Heart left ventricle (tissue), 13 donors: Measurements from ENCODE around the gene TUBA4B.

Experiments used
- CTCF ChIP-seq, 12 donors: fragments of 200-600 bp; sonication (generic) in 4 of 12; IDR thresholded peaks; one replicate each; pipeline versions ENCODE4 v1.5.0 to v1.8.0; 2018 to 2022; ENCODE audit warnings: antibody characterized with exemption in 12 of 12, mild to moderate bottlenecking in 5 of 12
- POLR2A ChIP-seq, 2 donors: fragments of 450-650 bp; IDR thresholded peaks; one replicate each; pipeline ENCODE4 v1.6.1; 2017; ENCODE audit warnings: antibody characterized with exemption in 2 of 2, mild to moderate bottlenecking in 2 of 2, moderate library complexity in 2 of 2
- donor health status: ischemic (EF 13 %, LVEDD 7.1; RV severe dilation, severe dysfunction).
- donor health status: DM: no; HTN: yes; CAD: no.
- donor health status: DM: no; HTN: no; CAD: no.
- donor health status: ischemic (EF 25% LVEDD 6.9; RV normal size, moderate dysfunction).
- donor health status: ischemic (EF 25% LVEDD 5.7; RV mildly dilated, moderate dysfunction).
- donor health status: ischemic (EF 35%, LVEDD 5.7; RV mildly dilated, moderate dysfunction).
- donor health status: nonischemic (EF 11% LVEDD 7.7; RV severe dilation, severe dysfunction).
- donor health status: DM: yes; HTN: yes; CAD: no.
- donor health status: PGD.
- donor health status: ischemic (EF 29% LVEDD 5.4; RV normal size, mild dysfunction).
- donor health status: nonischemic (EF 23%, LVEDD 6.1; RV moderate dilation, normal function).

GRCh38 chr2:219248845-219249202 lies 4.2 kb upstream of the TUBA4B start:
- TF ChIP-seq CTCF (IDR thresholded peaks at IDR 0.05): no peak
- TF ChIP-seq POLR2A (IDR thresholded peaks at IDR 0.05): no peak
